K562 (cell line): ENCODE measurements around the gene NUP62. TPM values are rescaled to one million over a fixed set of nuclear protein-coding genes. Genes with fewer than 3 reads are reported as not detected.

Experiments
- ATF1 ChIP-seq, 2 experiments: fragments of 450-650 bp in 1 of 2; IDR thresholded peaks; 2 replicates each; pipeline ENCODE4 v1.6.1; 2016; ENCODE audit warnings: missing compliant biosample characterization in 1 of 2, missing genetic modification characterization in 1 of 2
- BRCA1 ChIP-seq, 2 experiments: fragments of 450-650 bp in 1 of 2; sonication (generic) in 1 of 2; formaldehyde crosslinking in 1 of 2; IDR thresholded peaks; 2 replicates each; pipeline versions ENCODE4 v1.5.0 to v1.6.1; 2017 to 2020; ENCODE audit warnings: mild to moderate bottlenecking in 1 of 2, missing genetic modification reagents in 1 of 2
- ETV6 ChIP-seq, 3 experiments: fragments of 150-350 bp in 1 of 3; sonication (generic) in 1 of 3; formaldehyde crosslinking in 1 of 3; IDR thresholded peaks; 2 replicates each; pipeline versions ENCODE4 v1.6.1 to v1.8.0; 2014 to 2022; ENCODE audit warnings: borderline replicate concordance in 2 of 3, low read depth in 2 of 3, antibody characterized with exemption in 1 of 3, low read length in 1 of 3, mild to moderate bottlenecking in 1 of 3, missing genetic modification reagents in 1 of 3
- FOXJ3 ChIP-seq: sonication (generic); formaldehyde crosslinking; IDR thresholded peaks from 2 replicates; pipeline ENCODE4 v1.4.0; 2020; ENCODE audit warnings: mild to moderate bottlenecking, missing genetic modification reagents
- FOXM1 ChIP-seq, 2 experiments: fragments of 450-650 bp in 1 of 2; sonication (generic) in 1 of 2; formaldehyde crosslinking in 1 of 2; IDR thresholded peaks; 2 replicates each; pipeline versions ENCODE4 v1.6.1 to v1.9.0; 2017 to 2022; ENCODE audit warnings: low read depth in 2 of 2, mild to moderate bottlenecking in 2 of 2, missing genetic modification reagents in 1 of 2, moderate library complexity in 1 of 2
- KDM5B ChIP-seq: fragments of 200-600 bp; sonication (generic); IDR thresholded peaks from 2 replicates; pipeline ENCODE4 v1.6.1; 2012; ENCODE audit warnings: low read depth, mild to moderate bottlenecking, moderate library complexity, low read length, control low read depth, inconsistent platforms; ENCODE audit not compliant: insufficient replicate concordance
- MCM2 ChIP-seq: fragments of 450-650 bp; IDR thresholded peaks from 2 replicates; pipeline ENCODE4 v1.6.1; 2017; ENCODE audit warnings: low read depth, mild to moderate bottlenecking
- NFIX ChIP-seq: fragments of 250-450 bp; sonication (Bioruptor Pico); IDR thresholded peaks from 2 replicates; pipeline ENCODE4 v1.4.0; 2020; ENCODE audit warnings: low read depth, mild to moderate bottlenecking, moderate library complexity
- PRDM10 ChIP-seq: fragments of 450-650 bp; IDR thresholded peaks from 2 replicates; pipeline ENCODE4 v1.6.1; 2018; ENCODE audit not compliant: partially characterized antibody
- SMC3 ChIP-seq: conservative IDR thresholded peaks from 2 replicates; pipeline ENCODE4 v1.6.1; 2011; ENCODE audit warnings: low read depth, low read length, improper control_type of control experiment; ENCODE audit not compliant: insufficient read depth
- TEAD1 ChIP-seq, 2 experiments: fragments of 450-650 bp in 1 of 2; sonication (generic) in 1 of 2; formaldehyde crosslinking; IDR thresholded peaks; 2 replicates each; pipeline versions ENCODE4 v1.4.0 to v1.8.0; 2020 to 2022; ENCODE audit warnings: mild to moderate bottlenecking in 2 of 2, missing genetic modification reagents in 1 of 2
- ZBTB7A ChIP-seq: IDR thresholded peaks from 2 replicates; pipeline ENCODE4 v1.6.1; 2011; ENCODE audit warnings: low read depth, mild to moderate bottlenecking, low read length, moderate library complexity, borderline replicate concordance; ENCODE audit not compliant: control insufficient read depth
- ZC3H8 ChIP-seq: fragments of 450-650 bp; IDR thresholded peaks from 2 replicates; pipeline ENCODE4 v1.6.1; 2017
- ZNF174 ChIP-seq: fragments of 250-450 bp; sonication (Bioruptor Pico); IDR thresholded peaks from 2 replicates; pipeline ENCODE4 v1.4.0; 2020; ENCODE audit warnings: mild to moderate bottlenecking
- ZNF431 ChIP-seq: sonication (generic); formaldehyde crosslinking; IDR thresholded peaks from 2 replicates; pipeline ENCODE4 v1.8.0; 2022; ENCODE audit warnings: mild to moderate bottlenecking, missing genetic modification reagents
- ZNF79 ChIP-seq: fragments of 250-450 bp; sonication (Bioruptor Pico); IDR thresholded peaks from 2 replicates; pipeline ENCODE4 v1.4.0; 2020; ENCODE audit warnings: low read depth, mild to moderate bottlenecking, moderate library complexity
- polyA plus RNA-seq, 8 experiments: library from polyadenylated mRNA; depleted of rRNA in 4 of 8; stranded (reverse) in 5 of 8; unstranded in 3 of 8; fragments of >200 nt; fragmentation: Nextera tagmentation in 2 of 8; fragmentation: Illumina TruSeq in 1 of 8; extraction: Ambion mirVana in 2 of 8; extraction: Trizol in 1 of 8; gene quantifications; 2 replicates each; pipeline versions ENCODE4 v1.2.1 to v1.2.3, GENCODE V29; 2011 to 2014; ENCODE audit warnings: inconsistent platforms in 1 of 8, missing spikeins in 1 of 8
- total RNA-seq, 7 experiments: library from RNA; depleted of rRNA in 6 of 7; stranded (reverse); fragments of >200 nt in 6 of 7; fragmentation: Illumina TruSeq in 2 of 7; extraction: Trizol in 2 of 7; gene quantifications; 2 replicates each; pipeline versions ENCODE4 v1.2.1 to v1.2.3, GENCODE V29; 2011 to 2021; ENCODE audit warnings: low replicate concordance in 1 of 7
- TF ChIP-seq, protein P1 (sequence below): fragments of 250-450 bp; sonication (Bioruptor Pico); IDR thresholded peaks from 2 replicates; pipeline ENCODE4 v1.8.0; 2022; ENCODE audit warnings: inconsistent platforms, mild to moderate bottlenecking, moderate library complexity, borderline replicate concordance
- TF ChIP-seq, protein P2 (sequence below): fragments of 150-350 bp; IDR thresholded peaks from 2 replicates; pipeline ENCODE4 v1.6.1; 2014; ENCODE audit warnings: low read depth, mild to moderate bottlenecking, low read length, borderline replicate concordance

Gene NUP62
- total and polyA plus RNA-seq, 9 of the 15 experiments (the other 6 are each of a cell fraction or from before 2014, with no cell fraction given): 16.9 to 109 (median 66.0) TPM

DNA sequence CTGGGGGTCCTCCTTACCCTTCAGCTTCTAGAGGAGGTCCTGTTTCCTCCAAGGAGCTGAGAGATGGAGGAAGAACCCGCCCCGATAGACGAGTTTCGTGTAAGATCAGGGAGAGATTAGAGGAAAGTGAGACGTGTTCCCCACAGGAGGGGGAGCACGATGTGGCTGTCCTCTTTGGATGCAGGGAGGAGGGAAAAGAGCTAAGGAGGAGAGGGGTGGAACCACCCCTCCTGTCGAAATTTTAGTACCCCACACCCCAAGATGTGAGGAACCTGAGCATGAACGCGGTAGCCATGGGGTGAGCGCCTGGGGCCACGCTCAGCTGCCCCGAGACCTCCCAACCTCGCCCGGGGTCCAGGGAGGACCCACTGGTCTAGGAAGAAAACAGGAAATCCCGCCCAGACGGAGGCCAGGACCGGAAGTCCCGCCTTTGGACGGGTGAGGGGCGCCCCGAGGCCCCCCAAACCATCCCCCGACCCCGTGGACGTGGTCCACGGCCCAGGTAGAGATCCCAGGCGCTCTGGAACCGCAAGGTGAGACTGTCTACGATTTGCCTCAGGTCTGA is 53.4 kb downstream of the NUP62 start (continued):
- TF ChIP-seq ATF1 (CRISPR knock-in tag; IDR thresholded peaks at IDR 0.05) (no peak), ATF1 (tag; IDR thresholded peaks at IDR 0.05) (no peak), MCM2 (peak; percentile 57; the same call in 1 of the 2 replicates), ETV6 (IDR thresholded peaks at IDR 0.05; ENCODE audit: borderline replicate concordance in 1 of 2, low read depth in 2 of 2, low read length in 1 of 2) (peak; percentile 19 to 51; a peak in 1 of 4 replicates), ETV6 (CRISPR knock-in tag; IDR thresholded peaks at IDR 0.05; ENCODE audit: borderline replicate concordance) (no peak), ZBTB7A (peak; percentile 75), ZNF174 (CRISPR knock-in tag) (no peak), TEAD1 (CRISPR knock-in tag; IDR thresholded peaks at IDR 0.05) (no peak), FOXM1 (IDR thresholded peaks at IDR 0.05; ENCODE audit: low read depth) (no peak), FOXM1 (CRISPR knock-in tag; IDR thresholded peaks at IDR 0.05; ENCODE audit: low read depth) (no peak), FOXJ3 (no peak), ZNF79 (CRISPR knock-in tag) (no peak), SMC3 (no peak), NFIX (CRISPR knock-in tag) (no peak), ZNF431 (no peak), ZC3H8 (no peak), KDM5B (peak; percentile 7), BRCA1 (IDR thresholded peaks at IDR 0.05) (no peak), BRCA1 (CRISPR knock-in tag; IDR thresholded peaks at IDR 0.05) (0 out of 2 replicates have a peak, but pooled peaks have one; percentile 28), PRDM10 (peak; percentile 73)
- TF ChIP-seq, protein P1, sequence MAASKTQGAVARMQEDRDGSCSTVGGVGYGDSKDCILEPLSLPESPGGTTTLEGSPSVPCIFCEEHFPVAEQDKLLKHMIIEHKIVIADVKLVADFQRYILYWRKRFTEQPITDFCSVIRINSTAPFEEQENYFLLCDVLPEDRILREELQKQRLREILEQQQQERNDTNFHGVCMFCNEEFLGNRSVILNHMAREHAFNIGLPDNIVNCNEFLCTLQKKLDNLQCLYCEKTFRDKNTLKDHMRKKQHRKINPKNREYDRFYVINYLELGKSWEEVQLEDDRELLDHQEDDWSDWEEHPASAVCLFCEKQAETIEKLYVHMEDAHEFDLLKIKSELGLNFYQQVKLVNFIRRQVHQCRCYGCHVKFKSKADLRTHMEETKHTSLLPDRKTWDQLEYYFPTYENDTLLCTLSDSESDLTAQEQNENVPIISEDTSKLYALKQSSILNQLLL (CRISPR knock-in tag): no peak
- TF ChIP-seq, protein P2, sequence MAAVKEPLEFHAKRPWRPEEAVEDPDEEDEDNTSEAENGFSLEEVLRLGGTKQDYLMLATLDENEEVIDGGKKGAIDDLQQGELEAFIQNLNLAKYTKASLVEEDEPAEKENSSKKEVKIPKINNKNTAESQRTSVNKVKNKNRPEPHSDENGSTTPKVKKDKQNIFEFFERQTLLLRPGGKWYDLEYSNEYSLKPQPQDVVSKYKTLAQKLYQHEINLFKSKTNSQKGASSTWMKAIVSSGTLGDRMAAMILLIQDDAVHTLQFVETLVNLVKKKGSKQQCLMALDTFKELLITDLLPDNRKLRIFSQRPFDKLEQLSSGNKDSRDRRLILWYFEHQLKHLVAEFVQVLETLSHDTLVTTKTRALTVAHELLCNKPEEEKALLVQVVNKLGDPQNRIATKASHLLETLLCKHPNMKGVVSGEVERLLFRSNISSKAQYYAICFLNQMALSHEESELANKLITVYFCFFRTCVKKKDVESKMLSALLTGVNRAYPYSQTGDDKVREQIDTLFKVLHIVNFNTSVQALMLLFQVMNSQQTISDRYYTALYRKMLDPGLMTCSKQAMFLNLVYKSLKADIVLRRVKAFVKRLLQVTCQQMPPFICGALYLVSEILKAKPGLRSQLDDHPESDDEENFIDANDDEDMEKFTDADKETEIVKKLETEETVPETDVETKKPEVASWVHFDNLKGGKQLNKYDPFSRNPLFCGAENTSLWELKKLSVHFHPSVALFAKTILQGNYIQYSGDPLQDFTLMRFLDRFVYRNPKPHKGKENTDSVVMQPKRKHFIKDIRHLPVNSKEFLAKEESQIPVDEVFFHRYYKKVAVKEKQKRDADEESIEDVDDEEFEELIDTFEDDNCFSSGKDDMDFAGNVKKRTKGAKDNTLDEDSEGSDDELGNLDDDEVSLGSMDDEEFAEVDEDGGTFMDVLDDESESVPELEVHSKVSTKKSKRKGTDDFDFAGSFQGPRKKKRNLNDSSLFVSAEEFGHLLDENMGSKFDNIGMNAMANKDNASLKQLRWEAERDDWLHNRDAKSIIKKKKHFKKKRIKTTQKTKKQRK: peak; percentile 82; the same call in 1 of the 2 replicates
